NCI-H510A treated with DMSO at 0.1 percent for 48 hours (cell line): ENCODE measurements around the gene TAGLN.

Experiments used
- DNase-seq: peaks from one replicate; lab custom pipeline; 2025; lab: John Stamatoyannopoulos, UW

TAGLN gene

GRCh38 chr11:117199053-117199915 lies at the start of gene TAGLN:
TSS of gene TAGLN (plus strand) at chr11:117199370. CDS start at chr11:117203014, 3,644 bp downstream.
- DNase-seq = no peak

- DNase-seq = no peak
These were observed 47.1 kb upstream of the TAGLN start for GRCh38 chr11:117152066-117152465.

- no peak for DNase-seq
These were observed 44.7 kb upstream of the TAGLN start for GRCh38 chr11:117154468-117154867.

GRCh38 chr11:117157507-117157906 lies 41.7 kb upstream of the TAGLN start:
- no peak for DNase-seq

- DNase-seq = no peak
These were observed 39.3 kb upstream of the TAGLN start for GRCh38 chr11:117159892-117160291.

GRCh38 chr11:117160826-117161225 lies 38.3 kb upstream of the TAGLN start:
- DNase-seq = no peak

GRCh38 chr11:117166491-117166890 lies 32.7 kb upstream of the TAGLN start:
- DNase-seq = no peak

- no peak for DNase-seq
These were observed 29.4 kb upstream of the TAGLN start for GRCh38 chr11:117169736-117170135.

- no peak for DNase-seq
These were observed 29.0 kb upstream of the TAGLN start for GRCh38 chr11:117170210-117170609.

- no peak for DNase-seq
These were observed 28.2 kb upstream of the TAGLN start for GRCh38 chr11:117171007-117171403.

GRCh38 chr11:117171404-117172061 lies 27.6 kb upstream of the TAGLN start:
- no peak for DNase-seq

GRCh38 chr11:117172724-117173421 lies 26.3 kb upstream of the TAGLN start:
- DNase-seq = no peak

- no peak for DNase-seq
These were observed 24.1 kb upstream of the TAGLN start for GRCh38 chr11:117175104-117175503.

- DNase-seq = no peak
These were observed 23.4 kb upstream of the TAGLN start for GRCh38 chr11:117175781-117176180.

GRCh38 chr11:117176186-117176585 lies 23.0 kb upstream of the TAGLN start:
- no peak for DNase-seq

GRCh38 chr11:117177534-117178209 lies 21.5 kb upstream of the TAGLN start:
- DNase-seq = no peak

- peak; percentile 84 for DNase-seq
These were observed 20.7 kb upstream of the TAGLN start, which contains the start of gene SIDT2 for GRCh38 chr11:117178210-117179034. TSS of gene SIDT2 (plus strand) at chr11:117178743. CDS start at chr11:117179264, 521 bp downstream.

GRCh38 chr11:117179048-117179999 lies 19.8 kb upstream of the TAGLN start:
- DNase-seq = no peak

GRCh38 chr11:117180020-117180419 lies 19.1 kb upstream of the TAGLN start:
- DNase-seq = no peak
